ENCODE data around the gene PPFIA1. TPM values are rescaled to one million over a fixed set of nuclear protein-coding genes. Genes with fewer than 3 reads are reported as not detected.
A peak's percentile ranks its signal among the peaks of the same experiment; 100 is the strongest.

PPFIA1 gene
- total RNA-seq, 4 donors from 2014 or later: 34.9 to 141 (median 69.7) TPM

GRCh38 chr11:70381872-70382861 is 111.7 kb downstream of the PPFIA1 start:
- TF ChIP-seq CTCF (IDR thresholded peaks at IDR 0.05) (no peak), POLR2A (IDR thresholded peaks at IDR 0.05) (no peak), POLR2AphosphoS5 (IDR thresholded peaks at IDR 0.05) (no peak), EP300 (IDR thresholded peaks at IDR 0.05) (no peak)
- H3K36me3 ChIP-seq: peaks cover 55% of the 10 kb centered on the region

GRCh38 chr11:70383664-70384565 is 113.4 kb downstream of the PPFIA1 start:
- H3K36me3 ChIP-seq: peaks cover 38% of the 10 kb centered on the region
- no peak for TF ChIP-seq CTCF (IDR thresholded peaks at IDR 0.05)
- no peak for TF ChIP-seq POLR2A (IDR thresholded peaks at IDR 0.05)
- no peak for TF ChIP-seq POLR2AphosphoS5 (IDR thresholded peaks at IDR 0.05)
- TF ChIP-seq EP300 (IDR thresholded peaks at IDR 0.05): no peak
- H3K4me1 ChIP-seq: no peaks in the 10 kb centered on the region
- no peaks in the 10 kb centered on the region for H3K9me3 ChIP-seq
- peak overlapping the region; percentile 14 for H3K27ac ChIP-seq
- no peaks in the 10 kb centered on the region for H3K27me3 ChIP-seq
- no peak for DNase-seq (ENCODE audit: low spot score in 2 of 2)
- WGBS: 72% methylated on average over 10 of the region's 11 CpGs
- no peak overlapping the region for H3K4me3 ChIP-seq

More at GRCh38 chr11:70381872-70382861, 111.7 kb downstream of the PPFIA1 start:
- no peaks in the 10 kb centered on the region for H3K9me3 ChIP-seq
- H3K27me3 ChIP-seq: no peaks in the 10 kb centered on the region
- WGBS: 77% methylated on average over 15 of the region's 15 CpGs
- no peak overlapping the region for H3K27ac ChIP-seq
- H3K4me3 ChIP-seq: no peak overlapping the region
- DNase-seq (ENCODE audit: low spot score in 2 of 2): no peak
- no peaks in the 10 kb centered on the region for H3K4me1 ChIP-seq

GRCh38 chr11:70384566-70385152 is 114.2 kb downstream of the PPFIA1 start:
- WGBS: 86% methylated on average over 17 of the region's 18 CpGs
- Histone ChIP-seq H3K36me3 (peaks cover 33% of the 10 kb centered on the region), H3K27ac (no peak overlapping the region), H3K4me1 (no peaks in the 10 kb centered on the region), H3K27me3 (no peaks in the 10 kb centered on the region), H3K4me3 (no peak overlapping the region), H3K9me3 (no peaks in the 10 kb centered on the region)
- TF ChIP-seq CTCF (IDR thresholded peaks at IDR 0.05) (no peak), POLR2A (IDR thresholded peaks at IDR 0.05) (no peak), EP300 (IDR thresholded peaks at IDR 0.05) (no peak), POLR2AphosphoS5 (IDR thresholded peaks at IDR 0.05) (no peak)
- no peak for DNase-seq (ENCODE audit: low spot score in 2 of 2)

GRCh38 chr11:70387564-70387963 is 117.1 kb downstream of the PPFIA1 start:
- TF ChIP-seq POLR2AphosphoS5 (IDR thresholded peaks at IDR 0.05) (no peak), CTCF (IDR thresholded peaks at IDR 0.05) (no peak), POLR2A (IDR thresholded peaks at IDR 0.05) (no peak), EP300 (IDR thresholded peaks at IDR 0.05) (no peak)
- DNase-seq (ENCODE audit: low spot score in 2 of 2): no peak
- WGBS: 92% methylated on average over 4 of the region's 4 CpGs

More at GRCh38 chr11:70387564-70387963, 117.1 kb downstream of the PPFIA1 start:
- Histone ChIP-seq H3K9me3 (no peaks in the 10 kb centered on the region), H3K4me3 (no peak overlapping the region), H3K27me3 (no peaks in the 10 kb centered on the region), H3K36me3 (peaks cover 15% of the 10 kb centered on the region), H3K4me1 (no peaks in the 10 kb centered on the region), H3K27ac (no peak overlapping the region)
